GM18858 (cell line): ENCODE measurements around the gene ARID2.

ENCODE experiments used
- ATAC-seq: cut with Tn5 transposase; IDR thresholded peaks from one replicate; pipeline ENCODE4 v1.9.1; 2021; ENCODE audit not compliant: unreplicated experiment

The ARID2 gene

GRCh38 chr12:45850302-45850701 lies 120.8 kb downstream of the ARID2 start:
- ATAC-seq, result no peak

GRCh38 chr12:45852508-45852907 lies 123.0 kb downstream of the ARID2 start:
- no peak for ATAC-seq

- no peak for ATAC-seq
Measured at GRCh38 chr12:45853550-45853949, 124.0 kb downstream of the ARID2 start.

- no peak for ATAC-seq
Measured at GRCh38 chr12:45863332-45863731, 133.8 kb downstream of the ARID2 start.

GRCh38 chr12:45866299-45866698 lies 136.8 kb downstream of the ARID2 start:
- no peak for ATAC-seq

- ATAC-seq, result no peak
Measured at GRCh38 chr12:45872446-45872845, 142.9 kb downstream of the ARID2 start.

GRCh38 chr12:45877069-45877468 lies 147.6 kb downstream of the ARID2 start:
- no peak for ATAC-seq

GRCh38 chr12:45878630-45879255 lies 149.2 kb downstream of the ARID2 start:
- no peak for ATAC-seq

GRCh38 chr12:45879363-45879895 lies 149.9 kb downstream of the ARID2 start:
- ATAC-seq, result no peak

- ATAC-seq, result no peak
Measured at GRCh38 chr12:45880533-45880932, 151.0 kb downstream of the ARID2 start.

- ATAC-seq, result no peak
Measured at GRCh38 chr12:45883187-45883586, 153.7 kb downstream of the ARID2 start.

GRCh38 chr12:45886685-45887084 lies 157.2 kb downstream of the ARID2 start:
- no peak for ATAC-seq

GRCh38 chr12:45887544-45887943 lies 158.0 kb downstream of the ARID2 start:
- ATAC-seq, result no peak

GRCh38 chr12:45890276-45890675 lies 160.8 kb downstream of the ARID2 start:
- no peak for ATAC-seq

- no peak for ATAC-seq
Measured at GRCh38 chr12:45893240-45893639, 163.7 kb downstream of the ARID2 start.

GRCh38 chr12:45895961-45896360 lies 166.5 kb downstream of the ARID2 start:
- ATAC-seq, result no peak

- ATAC-seq, result no peak
Measured at GRCh38 chr12:45898094-45898493, 168.6 kb downstream of the ARID2 start.

- ATAC-seq, result peak; percentile 86
Measured at GRCh38 chr12:45907955-45908354, 178.4 kb downstream of the ARID2 start.

- no peak for ATAC-seq
Measured at GRCh38 chr12:45909041-45909713, 179.7 kb downstream of the ARID2 start.

GRCh38 chr12:45912774-45913173 lies 183.3 kb downstream of the ARID2 start:
- no peak for ATAC-seq

GRCh38 chr12:45913631-45914030 lies 184.1 kb downstream of the ARID2 start:
- no peak for ATAC-seq

GRCh38 chr12:45914090-45914489 lies 184.6 kb downstream of the ARID2 start:
- ATAC-seq, result no peak

- no peak for ATAC-seq
Measured at GRCh38 chr12:45915405-45915804, 185.9 kb downstream of the ARID2 start.
